Hepatocyte (in vitro differentiated cells): Measurements from ENCODE around the gene NTF3.

Source experiments
- CTCF ChIP-seq: fragments of 200-600 bp; sonication (generic); IDR thresholded peaks from 2 replicates; pipeline ENCODE4 v1.5.1; 2016; ENCODE audit warnings: antibody characterized with exemption, mild to moderate bottlenecking; ENCODE audit not compliant: poor library complexity
- EZH2 ChIP-seq: fragments of 200-600 bp; sonication (generic); IDR thresholded peaks from 2 replicates; pipeline ENCODE4 v1.6.1; 2016; ENCODE audit warnings: antibody characterized with exemption, mild to moderate bottlenecking, borderline replicate concordance
- EZH2phosphoT487 ChIP-seq: fragments of 200-600 bp; sonication (generic); IDR thresholded peaks from one replicate; pipeline ENCODE4 v1.6.1; 2018; ENCODE audit warnings: antibody characterized with exemption, mild to moderate bottlenecking, low read depth, moderate library complexity; ENCODE audit not compliant: unreplicated experiment, severe bottlenecking

- no peak for TF ChIP-seq CTCF
- no peak for TF ChIP-seq EZH2
- no peak for TF ChIP-seq EZH2phosphoT487
Observed at GRCh38 chr12:5456030-5456429, 24.1 kb downstream of the NTF3 start.
